Measurements from ENCODE around the gene AAK1.

DNA sequence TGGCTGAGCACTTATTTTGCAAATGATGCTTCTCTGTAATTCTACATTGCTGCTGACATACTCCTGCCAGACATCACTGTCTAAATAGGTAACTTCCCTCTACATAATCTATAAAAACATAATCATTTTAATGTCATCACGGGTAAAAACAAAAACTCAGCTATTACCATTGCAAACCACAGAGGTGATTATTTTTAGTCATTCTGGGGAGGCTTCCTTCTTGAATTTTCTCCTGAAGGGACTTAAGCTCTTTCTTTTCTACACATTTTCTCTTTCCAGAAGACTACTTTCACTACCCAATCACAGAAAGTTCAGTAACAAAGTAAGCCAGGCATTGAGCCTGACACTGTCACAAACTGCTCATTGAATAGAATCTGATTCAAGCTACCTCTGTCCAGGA, 165.9 kb downstream of the AAK1 start:
- TF ChIP-seq YY1 (IDR thresholded peaks at IDR 0.05; ENCODE audit: insufficient read depth, insufficient read length) (no peak), ZNF274 (IDR thresholded peaks at IDR 0.05; ENCODE audit: low read depth, low read length) (no peak), SUZ12 (IDR thresholded peaks at IDR 0.05; ENCODE audit: extremely low read depth, insufficient read depth, insufficient read length) (no peak)

All from NT2/D1 (cell line).